K562 (cell line): Measurements from ENCODE around the gene RERE. TPM values are rescaled to one million over a fixed set of nuclear protein-coding genes. Genes with fewer than 3 reads are reported as not detected.

Source experiments
- ATAC-seq: fragments of 200-7000 bp; cut with Tn5 transposase; 3 replicates; pipeline ENCODE4 v1.9.1; 2020; ENCODE audit warnings: moderate library complexity
- BruUV-seq: library from RNA; stranded (reverse); fragments of 400-500 nt; replicated peaks from 2 replicates; lab custom pipeline; 2021; lab: Mats Ljungman, UMichigan
- CTCF ChIA-PET: fragments of 300-600 bp; formaldehyde crosslinking; extraction: SDS; loops from one replicate; lab custom pipeline; 2021; ENCODE audit warnings: low intra/inter-chr PET ratio; lab: Yijun Ruan, JAX
- POLR2A ChIA-PET: fragments of 300-600, 350-650 bp; sonication (Branson Sonifier 250); formaldehyde crosslinking; extraction: SDS; loops from one replicate; lab custom pipeline; 2021; ENCODE audit warnings: antibody characterized with exemption, inconsistent platforms; lab: Yijun Ruan, JAX
- DNase-seq, 4 experiments: peaks; one replicate each; pipeline versions ENCODE4 v3.0.0 to v3.0.0-alpha.2; 2011 to 2018; ENCODE audit warnings: low spot score in 3 of 4, mixed read lengths in 3 of 4; ENCODE audit errors: extremely low read depth in 1 of 4
- FAIRE-seq: peaks from 2 replicates; lab custom pipeline; 2011; peaks lifted over from hg19 to GRCh38; lab: Jason Lieb, UNC
- H2AFZ ChIP-seq: 2 replicates; pipeline ENCODE4 v1.6.0; 2011; ENCODE audit warnings: low read depth, low read length, control low read depth, inconsistent platforms
- H3K27ac ChIP-seq: fragments of 200-600 bp; 3 replicates; pipeline ENCODE4 v1.8.0; 2011; ENCODE audit warnings: low read depth, mild to moderate bottlenecking, control low read depth, inconsistent platforms, low read length, moderate library complexity, mixed read lengths; ENCODE audit errors: extremely low read depth
- H3K27me3 ChIP-seq, 2 experiments: fragments of 300-600 bp in 1 of 2; 2 replicates in 1 of 2; 3 replicates in 1 of 2; pipeline versions ENCODE4 v1.6.0 to v1.8.0; 2011; ENCODE audit warnings: inconsistent platforms in 2 of 2, low read length in 2 of 2, mild to moderate bottlenecking in 1 of 2, mixed read lengths in 1 of 2, moderate library complexity in 1 of 2; ENCODE audit not compliant: control insufficient read depth in 2 of 2, insufficient read depth in 2 of 2
- H3K36me3 ChIP-seq: fragments of 300-600 bp; 3 replicates; pipeline ENCODE4 v1.8.0; 2011; ENCODE audit warnings: mild to moderate bottlenecking, low read length, inconsistent platforms; ENCODE audit not compliant: control insufficient read depth, insufficient read depth
- H3K4me1 ChIP-seq, 2 experiments: fragments of 200-600 bp in 1 of 2; replicated peaks in 1 of 2; 2 replicates in 1 of 2; 3 replicates in 1 of 2; pipeline versions ENCODE4 v1.5.1 to v1.8.0; 2011; ENCODE audit warnings: inconsistent platforms in 2 of 2, low read length in 2 of 2, mild to moderate bottlenecking in 1 of 2, mixed read lengths in 1 of 2, moderate library complexity in 1 of 2; ENCODE audit not compliant: control insufficient read depth in 2 of 2, insufficient read depth in 2 of 2
- H3K4me2 ChIP-seq: 2 replicates; pipeline ENCODE4 v1.6.1; 2011; ENCODE audit warnings: low read length, control low read depth, inconsistent platforms, mixed read lengths; ENCODE audit not compliant: insufficient read depth
- H3K4me3 ChIP-seq: fragments of 200-600 bp; sonication (generic), shearing (Covaris generic); 2 replicates; pipeline ENCODE4 v1.5.1; 2016; ENCODE audit warnings: control low read depth, inconsistent platforms
- H3K79me2 ChIP-seq: fragments of 200-600 bp; 3 replicates; pipeline ENCODE4 v1.8.0; 2011; ENCODE audit warnings: low read length, inconsistent platforms; ENCODE audit not compliant: control insufficient read depth, insufficient read depth
- H3K9ac ChIP-seq, 2 experiments: 2 replicates each; pipeline versions ENCODE4 v1.6.0 to v1.6.1; 2011; ENCODE audit warnings: low read depth in 2 of 2, low read length in 2 of 2, control low read depth in 1 of 2, inconsistent platforms in 1 of 2, mild to moderate bottlenecking in 1 of 2, mixed read lengths in 1 of 2; ENCODE audit not compliant: insufficient read depth in 1 of 2
- H3K9me1 ChIP-seq: one replicate; pipeline ENCODE4 v1.6.0; 2011; ENCODE audit warnings: inconsistent platforms, mild to moderate bottlenecking, low read length, moderate library complexity; ENCODE audit not compliant: control insufficient read depth, insufficient read depth
- H3K9me3 ChIP-seq: replicated peaks from 2 replicates; pipeline ENCODE4 v1.5.1; 2011; ENCODE audit warnings: low read depth, low read length, inconsistent platforms; ENCODE audit not compliant: control insufficient read depth, insufficient read depth
- H4K20me1 ChIP-seq: replicated peaks from 2 replicates; pipeline ENCODE4 v1.6.1; 2011; ENCODE audit warnings: low read length, inconsistent platforms, mixed read lengths; ENCODE audit not compliant: control insufficient read depth, insufficient read depth
- HOXB6 ChIP-seq: fragments of 250-450 bp; sonication (Bioruptor Pico); IDR thresholded peaks from 2 replicates; pipeline ENCODE4 v1.5.1; 2022; ENCODE audit warnings: mild to moderate bottlenecking, borderline replicate concordance
- LEF1 ChIP-seq: fragments of 450-650 bp; IDR thresholded peaks from 2 replicates; pipeline ENCODE4 v1.6.1; 2016; ENCODE audit warnings: mild to moderate bottlenecking
- MTA1 ChIP-seq: fragments of 450-650 bp; IDR thresholded peaks from 2 replicates; pipeline ENCODE4 v1.6.1; 2017; ENCODE audit warnings: borderline replicate concordance
- SNRNP70 ChIP-seq: fragments of 200-400 bp; formaldehyde crosslinking; optimal IDR thresholded peaks from 2 replicates; pipeline ENCODE3; 2017; ENCODE audit warnings: low read depth, low read length
- THAP12 ChIP-seq: fragments of 250-450 bp; sonication (Bioruptor Pico); IDR thresholded peaks from 2 replicates; pipeline ENCODE4 v1.9.0; 2021; ENCODE audit warnings: mild to moderate bottlenecking, inconsistent platforms
- ZNF277 ChIP-seq: fragments of 250-450 bp; sonication (Bioruptor Pico); IDR thresholded peaks from 2 replicates; pipeline ENCODE4 v1.8.0; 2022; ENCODE audit warnings: inconsistent platforms, mild to moderate bottlenecking, moderate library complexity, borderline replicate concordance
- ZNF3 ChIP-seq: fragments of 250-450 bp; sonication (Bioruptor Pico); IDR thresholded peaks from 2 replicates; pipeline ENCODE4 v1.5.0; 2021; ENCODE audit warnings: mild to moderate bottlenecking, moderate library complexity
- ZNF408 ChIP-seq: fragments of 250-450 bp; sonication (Bioruptor Pico); IDR thresholded peaks from 2 replicates; pipeline ENCODE4 v1.4.0; 2020; ENCODE audit warnings: low read depth, mild to moderate bottlenecking, moderate library complexity
- ZNF445 ChIP-seq: fragments of 250-450 bp; sonication (Bioruptor Pico); IDR thresholded peaks from 2 replicates; pipeline ENCODE4 v1.4.0; 2020; ENCODE audit warnings: low read depth, mild to moderate bottlenecking, moderate library complexity
- WGBS: fragments of 100-300 bp; shearing (Covaris generic); methylation state at CpG from one replicate; pipeline ENCODE4 v1.1.6; 2016; ENCODE audit warnings: low coverage, mixed read lengths; ENCODE audit not compliant: insufficient coverage; ENCODE audit errors: missing lambda C conversion rate; 5-methylcytosine and 5-hydroxymethylcytosine counted together
- in situ Hi-C: fragments of 300-500 bp; cut with MboI; formaldehyde crosslinking; loops from 4 replicates; pipeline ENCODE4 v1.15.0; 2018; ENCODE audit warnings: inconsistent platforms, mixed read lengths
- intact Hi-C: fragments of 100-400 bp; cut with micrococcal nuclease; formaldehyde crosslinking; loops from 2 replicates; pipeline ENCODE4 v1.14.2; 2022
- polyA plus RNA-seq, 8 experiments: library from polyadenylated mRNA; depleted of rRNA in 4 of 8; stranded (reverse) in 5 of 8; unstranded in 3 of 8; fragments of >200 nt; fragmentation: Nextera tagmentation in 2 of 8; fragmentation: Illumina TruSeq in 1 of 8; extraction: Ambion mirVana in 2 of 8; extraction: Trizol in 1 of 8; gene quantifications; 2 replicates each; pipeline versions ENCODE4 v1.2.1 to v1.2.3, GENCODE V29; 2011 to 2014; ENCODE audit warnings: inconsistent platforms in 1 of 8, missing spikeins in 1 of 8
- total RNA-seq, 7 experiments: library from RNA; depleted of rRNA in 6 of 7; stranded (reverse); fragments of >200 nt in 6 of 7; fragmentation: Illumina TruSeq in 2 of 7; extraction: Trizol in 2 of 7; gene quantifications; 2 replicates each; pipeline versions ENCODE4 v1.2.1 to v1.2.3, GENCODE V29; 2011 to 2021; ENCODE audit warnings: low replicate concordance in 1 of 7

Gene RERE
- total and polyA plus RNA-seq, 9 of the 15 experiments (the other 6 are each of a cell fraction or from before 2014, with no cell fraction given), result 3.0 to 51.5 (median 13.4) TPM

GRCh38 chr1:8377271-8377981 is 440.0 kb downstream of the RERE start:
- H3K4me2 ChIP-seq, result no peak overlapping the region
- 0 out of 2 replicates have a peak, but pooled peaks have one; percentile 23 for TF ChIP-seq ZNF408 (CRISPR knock-in tag)
- TF ChIP-seq MTA1, result no peak
- peak; percentile 39; the same call in 1 of the 2 replicates for TF ChIP-seq HOXB6
- TF ChIP-seq SNRNP70, result no peak
- no peak for TF ChIP-seq THAP12 (CRISPR knock-in tag)
- 0 out of 2 replicates have a peak, but pooled peaks have one; percentile 31 for TF ChIP-seq ZNF277 (CRISPR knock-in tag)
- no peak for TF ChIP-seq ZNF3 (CRISPR knock-in tag)
- no peak for TF ChIP-seq LEF1
- TF ChIP-seq ZNF445 (CRISPR knock-in tag), result no peak
- TF ChIP-seq, all 486 proteins: peak for 3
- Histone ChIP-seq H3K9me3 (no peaks in the 10 kb centered on the region), H3K27ac (no peak overlapping the region), H3K9me1 (no peaks in the 10 kb centered on the region), H3K79me2 (peaks cover 2% of the 10 kb centered on the region; the same call in 2 of the 3 replicates), H3K27me3 (no peaks in the 10 kb centered on the region), H3K9ac (no peak overlapping the region), H3K36me3 (peaks cover 19% of the 10 kb centered on the region; the same call in 2 of the 3 replicates), H3K4me1 (no peaks in the 10 kb centered on the region), H2AFZ (no peak overlapping the region), H3K4me3 (no peak overlapping the region), H4K20me1 (peaks cover 6% of the 10 kb centered on the region; the same call in 1 of the 2 replicates)
- DNase-seq (no peak), FAIRE-seq (no peak), ATAC-seq (no peak)
- 90% methylated on average over 17 of the region's 17 CpGs for WGBS
- ChIA-PET CTCF (no interaction called here), POLR2A (interaction anchor here (1.0 to 1.6 kb wide), 2 partner anchors 10 to 12 kb away, joined by 3 to 5 read pairs; no protein-coding TSS in a partner anchor)
- BruUV-seq, result no TSS peak
- in situ Hi-C loops, result no loop called here
- intact Hi-C loops, result loop anchor here (10.0 kb wide), 2 partner anchors 67 to 347 kb away; no protein-coding TSS in a partner anchor
